Measurements from ENCODE around the gene CBR3.

The CBR3 gene

DNA sequence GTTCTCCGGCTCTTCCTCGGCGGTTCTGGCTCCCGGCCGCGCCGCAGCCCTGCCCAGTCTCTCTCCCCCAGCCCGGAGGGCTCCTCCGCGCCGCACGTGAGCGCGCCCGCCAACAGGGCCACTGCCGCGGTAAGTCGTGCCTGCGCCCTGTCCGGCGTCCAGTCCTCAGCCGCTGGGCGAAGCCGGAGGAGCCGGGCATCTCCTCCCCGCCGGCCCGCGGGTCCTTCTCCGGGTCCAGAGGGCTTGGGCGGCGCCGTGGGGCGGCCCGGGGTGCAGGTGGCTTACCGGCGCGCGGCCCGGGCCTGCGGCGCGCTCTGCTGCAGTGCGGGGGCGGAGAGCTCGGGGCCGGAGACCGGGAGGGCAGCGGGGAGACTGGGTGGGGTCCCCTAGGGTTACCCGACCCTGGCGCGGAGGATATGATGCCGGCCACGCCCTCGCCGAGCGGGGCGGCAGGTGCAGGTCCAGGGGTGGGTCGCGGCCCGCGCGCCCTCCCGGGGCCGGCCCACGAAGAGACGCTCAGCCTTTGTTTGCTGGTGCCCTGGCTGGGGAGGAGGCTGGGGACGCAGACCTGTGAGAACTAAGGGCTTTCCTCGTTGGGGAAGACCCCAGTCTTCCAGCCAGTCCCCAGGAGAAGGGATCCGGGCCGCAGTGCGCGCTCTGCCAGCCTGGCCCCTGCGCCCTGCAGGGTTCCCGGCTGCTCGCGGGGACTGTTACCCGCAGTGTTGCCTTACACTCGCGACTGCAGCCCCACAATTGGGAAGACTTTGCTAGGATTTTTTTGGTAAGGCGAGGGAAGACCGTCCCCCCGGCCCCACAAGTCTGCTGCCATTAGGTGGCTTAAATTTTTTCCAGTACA, 22.2 kb downstream of the CBR3 start, which contains the start of gene DOP1B (continued):
- TF ChIP-seq ZFHX2 (tag by site-specific recombination; conservative IDR thresholded peaks at IDR 0.05): peak; percentile 71
- peak; percentile 74 for TF ChIP-seq KLF10 (tag by site-specific recombination; IDR thresholded peaks at IDR 0.05)
- TF ChIP-seq WT1 (tag by site-specific recombination; IDR thresholded peaks at IDR 0.05): no peak; the same call in 1 of the 2 replicates
- peak; percentile 46; the same call in 1 of the 2 replicates for TF ChIP-seq ZNF76 (tag by site-specific recombination; IDR thresholded peaks at IDR 0.05; ENCODE audit: borderline replicate concordance, low read depth)
- peak; percentile 58; the same call in 1 of the 2 replicates for TF ChIP-seq ZNF596 (tag by site-specific recombination; IDR thresholded peaks at IDR 0.05)
- TF ChIP-seq ZNF223 (tag by site-specific recombination; IDR thresholded peaks at IDR 0.05): peak; percentile 15; the same call in 1 of the 2 replicates
- TF ChIP-seq ZXDB (tag by site-specific recombination; IDR thresholded peaks at IDR 0.05): peak; percentile 74
- TF ChIP-seq, protein P1, sequence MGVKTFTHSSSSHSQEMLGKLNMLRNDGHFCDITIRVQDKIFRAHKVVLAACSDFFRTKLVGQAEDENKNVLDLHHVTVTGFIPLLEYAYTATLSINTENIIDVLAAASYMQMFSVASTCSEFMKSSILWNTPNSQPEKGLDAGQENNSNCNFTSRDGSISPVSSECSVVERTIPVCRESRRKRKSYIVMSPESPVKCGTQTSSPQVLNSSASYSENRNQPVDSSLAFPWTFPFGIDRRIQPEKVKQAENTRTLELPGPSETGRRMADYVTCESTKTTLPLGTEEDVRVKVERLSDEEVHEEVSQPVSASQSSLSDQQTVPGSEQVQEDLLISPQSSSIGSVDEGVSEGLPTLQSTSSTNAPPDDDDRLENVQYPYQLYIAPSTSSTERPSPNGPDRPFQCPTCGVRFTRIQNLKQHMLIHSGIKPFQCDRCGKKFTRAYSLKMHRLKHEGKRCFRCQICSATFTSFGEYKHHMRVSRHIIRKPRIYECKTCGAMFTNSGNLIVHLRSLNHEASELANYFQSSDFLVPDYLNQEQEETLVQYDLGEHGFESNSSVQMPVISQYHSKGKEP (tag by site-specific recombination; IDR thresholded peaks at IDR 0.05): peak; percentile 25; the same call in 1 of the 2 replicates
- no peak for TF ChIP-seq ZNF747 (tag by site-specific recombination; IDR thresholded peaks at IDR 0.05)
- TF ChIP-seq KLF1 (tag by site-specific recombination; IDR thresholded peaks at IDR 0.05): peak; percentile 87
- no peak for TF ChIP-seq MZF1 (tag by site-specific recombination; IDR thresholded peaks at IDR 0.05; ENCODE audit: borderline replicate concordance)
- TF ChIP-seq ZNF48 (tag by site-specific recombination; IDR thresholded peaks at IDR 0.05): no peak
- TF ChIP-seq, protein P2, sequence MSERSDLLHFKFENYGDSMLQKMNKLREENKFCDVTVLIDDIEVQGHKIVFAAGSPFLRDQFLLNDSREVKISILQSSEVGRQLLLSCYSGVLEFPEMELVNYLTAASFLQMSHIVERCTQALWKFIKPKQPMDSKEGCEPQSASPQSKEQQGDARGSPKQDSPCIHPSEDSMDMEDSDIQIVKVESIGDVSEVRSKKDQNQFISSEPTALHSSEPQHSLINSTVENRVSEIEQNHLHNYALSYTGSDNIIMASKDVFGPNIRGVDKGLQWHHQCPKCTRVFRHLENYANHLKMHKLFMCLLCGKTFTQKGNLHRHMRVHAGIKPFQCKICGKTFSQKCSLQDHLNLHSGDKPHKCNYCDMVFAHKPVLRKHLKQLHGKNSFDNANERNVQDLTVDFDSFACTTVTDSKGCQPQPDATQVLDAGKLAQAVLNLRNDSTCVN (tag by site-specific recombination; optimal IDR thresholded peaks at IDR 0.05): peak; percentile 91
- TF ChIP-seq ZNF768 (tag by site-specific recombination; IDR thresholded peaks at IDR 0.05): no peak
- 0 out of 2 replicates have a peak, but pooled peaks have one; percentile 41 for TF ChIP-seq SP7 (tag by site-specific recombination; IDR thresholded peaks at IDR 0.05)
- peak; percentile 87 for TF ChIP-seq ZBTB48 (tag by site-specific recombination; IDR thresholded peaks at IDR 0.05)
- TF ChIP-seq ZBTB21 (tag by site-specific recombination; IDR thresholded peaks at IDR 0.05): no peak

DNA sequence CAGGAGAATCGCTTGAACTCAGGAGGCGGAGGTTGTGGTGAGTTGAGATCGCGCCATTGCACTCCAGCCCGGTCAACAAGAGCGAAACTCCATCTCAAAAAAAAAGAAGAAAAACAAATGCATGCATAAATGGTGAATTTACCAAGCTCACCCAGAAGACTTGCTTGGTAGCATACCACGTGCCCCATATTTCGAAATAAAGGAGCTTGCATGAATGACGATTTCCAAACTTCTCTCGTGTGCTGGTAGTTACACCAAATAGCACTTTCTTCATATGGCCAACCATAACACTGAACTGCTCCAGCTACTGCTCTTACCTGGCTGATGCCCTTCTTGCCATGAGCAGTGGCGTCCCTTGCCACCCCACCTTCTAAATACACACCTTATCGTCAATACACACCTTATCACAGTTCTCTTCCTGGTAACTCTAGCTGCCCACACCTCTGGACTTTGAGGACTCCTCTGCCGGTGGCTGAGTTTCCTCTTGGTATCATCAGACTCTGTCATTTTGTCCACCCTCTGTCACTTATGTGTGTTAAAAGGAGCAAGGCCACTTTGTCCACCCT, 24.6 kb downstream of the CBR3 start:
- no peaks in the 10 kb centered on the region for H3K9me3 ChIP-seq (ENCODE audit: control insufficient read depth, insufficient read depth, low read depth, low read length)
- H3K36me3 ChIP-seq (ENCODE audit: control insufficient read depth in 2 of 2, insufficient read depth in 1 of 2, low read length in 2 of 2): no peaks in the 10 kb centered on the region
- no peak overlapping the region for H3K4me3 ChIP-seq (ENCODE audit: low read depth, low read length)
- H3K4me1 ChIP-seq (ENCODE audit: control insufficient read depth, insufficient read depth, low read length): peaks cover 7% of the 10 kb centered on the region
- CTCF ChIA-PET: no interaction called here
- POLR2A ChIA-PET: no interaction called here
- H3K27ac ChIP-seq (ENCODE audit: extremely low read depth, low read depth, low read length): no peak overlapping the region
- TF ChIP-seq BCL11B (tag by site-specific recombination; IDR thresholded peaks at IDR 0.05; ENCODE audit: low read depth) (no peak), ZNF707 (tag by site-specific recombination; IDR thresholded peaks at IDR 0.05) (no peak), ZSCAN18 (tag by site-specific recombination; IDR thresholded peaks at IDR 0.05) (no peak), ZNF585B (tag by site-specific recombination; IDR thresholded peaks at IDR 0.05) (no peak), ZNF521 (tag by site-specific recombination; IDR thresholded peaks at IDR 0.05) (no peak), ZNF664 (tag by site-specific recombination; IDR thresholded peaks at IDR 0.05) (no peak), ZNF561 (tag by site-specific recombination; IDR thresholded peaks at IDR 0.05; ENCODE audit: borderline replicate concordance) (no peak), ZNF324 (tag by site-specific recombination; IDR thresholded peaks at IDR 0.05) (no peak), ZNF518A (tag by site-specific recombination; conservative IDR thresholded peaks at IDR 0.05; ENCODE audit: low read depth) (no peak), ZNF549 (tag by site-specific recombination; IDR thresholded peaks at IDR 0.05) (no peak), MYNN (tag by site-specific recombination; IDR thresholded peaks at IDR 0.05; ENCODE audit: borderline replicate concordance) (no peak)
